Astrocyte of the spinal cord (primary cell): ENCODE results near the gene C1orf159.

ENCODE experiments used
- DNase-seq: peaks from one replicate; pipeline ENCODE4 v3.0.0; 2011; ENCODE audit warnings: low read depth, low spot score
- H3K4me3 ChIP-seq: 2 replicates; pipeline ENCODE4 v1.5.1; 2011; ENCODE audit warnings: low read depth, mild to moderate bottlenecking, low read length, moderate library complexity
- in situ Hi-C: cut with HindIII; loops from 2 replicates; pipeline ENCODE4 v1.10.0; 2017; ENCODE audit warnings: low sequenced_read_pairs
- TF ChIP-seq, protein P1 (sequence below): IDR thresholded peaks from 2 replicates; pipeline ENCODE4 v1.5.1; 2012; ENCODE audit warnings: low read depth, mild to moderate bottlenecking, low read length, inconsistent platforms

C1orf159 gene

GRCh38 chr1:1117469-1117831 is 1.6 kb upstream of the C1orf159 start:
- in situ Hi-C loops, result no loop called here
- no peak for DNase-seq
- TF ChIP-seq, protein P1, sequence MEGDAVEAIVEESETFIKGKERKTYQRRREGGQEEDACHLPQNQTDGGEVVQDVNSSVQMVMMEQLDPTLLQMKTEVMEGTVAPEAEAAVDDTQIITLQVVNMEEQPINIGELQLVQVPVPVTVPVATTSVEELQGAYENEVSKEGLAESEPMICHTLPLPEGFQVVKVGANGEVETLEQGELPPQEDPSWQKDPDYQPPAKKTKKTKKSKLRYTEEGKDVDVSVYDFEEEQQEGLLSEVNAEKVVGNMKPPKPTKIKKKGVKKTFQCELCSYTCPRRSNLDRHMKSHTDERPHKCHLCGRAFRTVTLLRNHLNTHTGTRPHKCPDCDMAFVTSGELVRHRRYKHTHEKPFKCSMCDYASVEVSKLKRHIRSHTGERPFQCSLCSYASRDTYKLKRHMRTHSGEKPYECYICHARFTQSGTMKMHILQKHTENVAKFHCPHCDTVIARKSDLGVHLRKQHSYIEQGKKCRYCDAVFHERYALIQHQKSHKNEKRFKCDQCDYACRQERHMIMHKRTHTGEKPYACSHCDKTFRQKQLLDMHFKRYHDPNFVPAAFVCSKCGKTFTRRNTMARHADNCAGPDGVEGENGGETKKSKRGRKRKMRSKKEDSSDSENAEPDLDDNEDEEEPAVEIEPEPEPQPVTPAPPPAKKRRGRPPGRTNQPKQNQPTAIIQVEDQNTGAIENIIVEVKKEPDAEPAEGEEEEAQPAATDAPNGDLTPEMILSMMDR, result no peak
- H3K4me3 ChIP-seq, result no peak overlapping the region

DNA sequence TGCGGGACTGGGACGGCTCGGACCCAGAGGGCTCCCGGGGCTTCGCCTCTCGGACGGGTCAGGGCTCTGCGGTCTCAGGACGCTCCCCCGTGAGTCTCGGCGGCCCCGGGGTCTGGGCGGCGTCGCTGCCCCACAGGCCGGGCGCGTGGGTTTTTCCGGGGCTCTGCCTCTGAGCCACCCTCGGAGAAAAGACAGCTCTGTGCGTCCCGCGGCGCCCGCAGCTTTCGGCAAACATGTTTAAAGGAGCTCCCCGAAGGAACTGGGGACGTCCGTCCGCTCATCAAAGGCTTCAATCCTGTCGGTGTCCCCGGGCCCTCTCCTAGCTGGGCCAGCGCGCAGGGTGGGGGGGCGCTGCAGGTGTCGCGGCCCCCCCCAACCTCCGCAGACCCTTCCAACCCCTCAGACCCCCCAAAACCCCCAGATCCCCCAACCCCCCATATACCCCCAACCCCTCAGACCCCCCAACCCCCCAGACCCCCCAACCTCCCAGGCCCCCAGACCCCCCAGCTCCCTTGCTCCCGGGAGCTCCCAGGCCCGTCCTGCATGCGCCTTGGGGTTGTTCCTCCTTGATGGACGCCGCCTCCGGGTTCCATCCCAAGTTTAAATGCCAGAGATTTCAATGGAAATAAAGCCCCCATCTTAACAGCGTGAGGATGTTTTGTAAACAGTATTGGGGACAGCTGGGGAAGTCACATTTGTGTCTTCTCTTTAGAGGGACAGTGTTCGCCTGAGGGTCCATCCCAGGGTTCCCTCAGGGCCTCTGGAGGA is 996 bp upstream of the C1orf159 start:
- peak overlapping the region; percentile 37 for H3K4me3 ChIP-seq
- no peak for DNase-seq
- TF ChIP-seq, protein P1, result no peak
- in situ Hi-C loops, result no loop called here

- no peak for DNase-seq
- H3K4me3 ChIP-seq, result peak overlapping the region; percentile 58
- in situ Hi-C loops, result no loop called here
- TF ChIP-seq, protein P1, result no peak
These were observed 628 bp downstream of the C1orf159 start for GRCh38 chr1:1115136-1115785.

- H3K4me3 ChIP-seq, result no peak overlapping the region
- in situ Hi-C loops, result no loop called here
- DNase-seq, result no peak
- TF ChIP-seq, protein P1, result no peak
These were observed 1.5 kb downstream of the C1orf159 start for GRCh38 chr1:1114431-1114830.

DNA sequence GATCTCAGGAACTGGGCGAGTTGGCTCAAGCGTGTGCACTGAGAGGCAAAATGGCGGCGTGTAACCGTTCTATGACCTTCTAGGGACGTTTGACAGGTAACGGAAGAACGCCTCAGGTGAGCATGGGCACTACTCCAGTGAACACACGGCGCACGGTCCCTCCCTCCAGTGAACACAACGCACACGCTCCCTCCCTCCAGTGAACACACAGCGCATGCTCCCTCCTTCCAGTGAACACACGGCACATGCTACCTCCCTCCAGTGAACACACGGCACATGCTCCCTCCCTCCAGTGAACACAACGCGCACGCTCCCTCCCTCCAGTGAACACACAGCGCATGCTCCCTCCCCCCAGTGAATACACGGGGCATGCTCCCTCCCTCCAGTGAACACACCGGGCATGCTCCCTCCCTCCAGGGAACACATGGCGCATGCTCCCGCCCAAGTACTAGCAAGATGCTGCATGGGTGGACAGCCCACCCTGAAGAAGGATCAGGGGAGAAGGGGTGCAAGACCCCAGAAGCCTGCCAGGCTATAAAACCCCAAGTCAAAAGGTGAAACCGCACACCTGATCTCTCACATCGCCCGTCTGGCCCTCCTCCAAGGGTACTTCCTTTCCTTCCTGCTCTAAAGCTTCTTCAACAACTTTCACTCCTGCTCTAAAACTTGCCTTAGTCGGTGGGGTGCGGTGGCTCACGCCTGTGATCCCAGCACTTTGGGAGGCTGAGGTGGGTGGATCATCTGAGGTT is 3.5 kb downstream of the C1orf159 start:
- no peak for DNase-seq
- H3K4me3 ChIP-seq, result no peak overlapping the region
- TF ChIP-seq, protein P1, result no peak
- in situ Hi-C loops, result no loop called here

DNA sequence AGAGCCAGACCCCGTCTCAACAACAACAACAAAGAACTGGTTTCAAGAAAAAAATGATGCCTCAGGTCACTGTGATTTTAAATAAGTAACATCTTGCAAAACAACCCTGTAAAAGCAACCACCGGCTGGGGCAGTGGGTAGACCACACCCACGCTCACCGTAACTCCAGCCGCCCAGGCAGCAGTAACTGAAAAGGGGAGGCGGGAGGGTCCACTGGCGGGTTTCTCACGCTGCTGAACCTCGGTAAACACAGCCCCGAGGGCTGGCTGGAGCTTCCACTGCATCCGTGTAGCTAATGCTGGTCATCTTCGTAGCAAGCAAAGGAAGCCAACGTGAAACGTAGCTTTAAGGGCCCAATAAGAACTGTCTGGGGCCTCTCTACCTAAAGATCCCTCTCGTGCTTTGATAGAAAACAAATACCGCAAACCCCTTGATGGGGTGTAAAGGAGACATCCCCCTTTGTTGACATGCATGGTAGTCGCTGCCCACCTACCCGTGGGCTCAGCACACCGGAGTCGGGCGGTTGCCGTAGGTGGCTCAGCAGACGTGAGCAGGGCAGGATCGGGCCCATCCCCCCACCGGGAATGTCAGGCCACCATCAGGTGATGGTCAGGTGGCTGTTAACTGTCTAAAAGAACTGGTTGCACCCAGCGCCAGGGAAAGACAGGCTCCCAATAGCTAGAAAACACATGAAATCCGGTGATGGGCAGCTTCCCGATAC is 4.2 kb downstream of the C1orf159 start:
- no peak for DNase-seq
- in situ Hi-C loops, result no loop called here
- no peak overlapping the region for H3K4me3 ChIP-seq
- TF ChIP-seq, protein P1, result no peak
